ENCODE measurements around the gene SLC38A5. TPM values are rescaled to one million over a fixed set of nuclear protein-coding genes. Genes with fewer than 3 reads are reported as not detected.
"Not testable (repeated sequence)": the region's sequence is repeated elsewhere in the genome, so short reads cannot be mapped to it uniquely, and the experiment has no call there.

Gene SLC38A5
- total and polyA plus RNA-seq, 2 donors (not counting 1 experiment from before 2014, with no cell fraction given): 8.3 to 21.5 TPM

DNA sequence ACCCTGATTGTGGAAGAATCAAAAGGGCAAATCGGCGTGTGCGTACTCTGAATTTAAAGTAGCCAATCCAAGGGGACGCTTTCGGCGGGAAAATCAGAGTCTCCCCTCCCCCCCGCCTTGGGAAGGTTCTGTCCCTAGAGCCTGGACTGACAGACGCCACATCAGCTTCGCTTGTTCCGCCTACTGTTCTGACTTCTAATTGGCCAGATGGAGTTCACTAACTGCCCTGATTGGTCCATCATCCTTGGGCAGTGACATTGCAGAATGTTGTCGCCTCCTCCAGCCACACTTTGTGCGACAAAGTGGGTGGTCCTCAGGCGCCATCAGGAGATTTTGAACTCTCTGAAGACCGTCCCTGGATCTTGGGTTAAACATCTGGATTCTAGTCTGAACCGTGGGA lies 58.2 kb downstream of the SLC38A5 start, which contains the start of gene SSX4B:
Gene SSX4B (minus strand): TSS at position 101 of the 400 bp plus-strand sequence. CDS start 588 bp downstream, outside the sequence.
- not testable (repeated sequence) for H3K4me1 ChIP-seq (ENCODE audit: control insufficient read depth, extremely low read depth, insufficient read depth, low read length); H3K9ac ChIP-seq (ENCODE audit: insufficient read depth, low read length); H4K20me1 ChIP-seq (ENCODE audit: control insufficient read depth, extremely low read depth, insufficient read depth, low read length); H3K4me2 ChIP-seq (ENCODE audit: extremely low read depth, insufficient read depth, low read length); H3K9me3 ChIP-seq (ENCODE audit: control insufficient read depth, insufficient read depth, low read depth, low read length); H3K36me3 ChIP-seq (ENCODE audit: control insufficient read depth, insufficient read depth, low read length); H3K27ac ChIP-seq (ENCODE audit: insufficient read depth, low read length); H3K27me3 ChIP-seq (ENCODE audit: control insufficient read depth, insufficient read depth, low read length); DNase-seq (ENCODE audit: low read depth in 2 of 2); H2AFZ ChIP-seq (ENCODE audit: low read length); H3K4me3 ChIP-seq (replicated peaks in 1 of 4; ENCODE audit: control extremely low read depth in 1 of 4, insufficient read depth in 1 of 4, low read depth in 3 of 4, low read length in 4 of 4); H3K79me2 ChIP-seq (ENCODE audit: control insufficient read depth, insufficient read depth, low read length)

Other genes starting within 250 kb of the SLC38A5 start
- not detected in 2 replicates for gene SSX1, start 214.9 kb downstream of the SLC38A5 start, total RNA-seq
- not detected in 2 replicates for gene SSX1, start 214.9 kb downstream of the SLC38A5 start, polyA plus RNA-seq
- gene SSX3, start 113.6 kb downstream of the SLC38A5 start, total RNA-seq: not detected in 2 replicates
- not detected in 2 replicates for gene SSX3, start 113.6 kb downstream of the SLC38A5 start, polyA plus RNA-seq
- not detected in 2 replicates for gene SSX4, start 86.7 kb downstream of the SLC38A5 start, total RNA-seq
- not detected in 2 replicates for gene SSX4, start 86.7 kb downstream of the SLC38A5 start, polyA plus RNA-seq
- gene SSX4B, start 58.3 kb downstream of the SLC38A5 start, total RNA-seq: not detected in 2 replicates
- gene SSX4B, start 58.3 kb downstream of the SLC38A5 start, polyA plus RNA-seq: not detected in 2 replicates
- gene FTSJ1, start 5.9 kb upstream of the SLC38A5 start, total RNA-seq: 22.6 and 29.4 TPM in 2 replicates
- gene FTSJ1, start 5.9 kb upstream of the SLC38A5 start, polyA plus RNA-seq: 30.2 and 38.0 TPM in 2 replicates
- 6.2 and 11.4 TPM in 2 replicates for gene PORCN, start 38.7 kb upstream of the SLC38A5 start, total RNA-seq
- gene PORCN, start 38.7 kb upstream of the SLC38A5 start, polyA plus RNA-seq: 5.4 and 6.0 TPM in 2 replicates
- gene EBP, start 51.5 kb upstream of the SLC38A5 start, total RNA-seq: 30.8 and 93.5 TPM in 2 replicates
- 61.0 and 68.2 TPM in 2 replicates for gene EBP, start 51.5 kb upstream of the SLC38A5 start, polyA plus RNA-seq
- gene TBC1D25, start 69.5 kb upstream of the SLC38A5 start, total RNA-seq: 3.9 and 5.1 TPM in 2 replicates
- 8.5 and 9.4 TPM in 2 replicates for gene TBC1D25, start 69.5 kb upstream of the SLC38A5 start, polyA plus RNA-seq
- gene RBM3, start 104.2 kb upstream of the SLC38A5 start, total RNA-seq: 39.8 and 52.7 TPM in 2 replicates
- gene RBM3, start 104.2 kb upstream of the SLC38A5 start, polyA plus RNA-seq: 422 and 464 TPM in 2 replicates
- gene WDR13, start 127.2 kb upstream of the SLC38A5 start, total RNA-seq: 98.4 and 99.7 TPM in 2 replicates
- gene WDR13, start 127.2 kb upstream of the SLC38A5 start, polyA plus RNA-seq: 41.2 and 47.4 TPM in 2 replicates
- under 0.01 and 0.17 TPM in 2 replicates for gene WAS, start 213.5 kb upstream of the SLC38A5 start, total RNA-seq
- 0.07 and 0.09 TPM in 2 replicates for gene WAS, start 213.5 kb upstream of the SLC38A5 start, polyA plus RNA-seq
- 0.51 and 1.5 TPM in 2 replicates for gene SUV39H1, start 226.5 kb upstream of the SLC38A5 start, total RNA-seq
- 2.8 and 10.3 TPM in 2 replicates for gene SUV39H1, start 226.5 kb upstream of the SLC38A5 start, polyA plus RNA-seq